ENCODE results near the gene ADRA2C.

ADRA2C gene

DNA sequence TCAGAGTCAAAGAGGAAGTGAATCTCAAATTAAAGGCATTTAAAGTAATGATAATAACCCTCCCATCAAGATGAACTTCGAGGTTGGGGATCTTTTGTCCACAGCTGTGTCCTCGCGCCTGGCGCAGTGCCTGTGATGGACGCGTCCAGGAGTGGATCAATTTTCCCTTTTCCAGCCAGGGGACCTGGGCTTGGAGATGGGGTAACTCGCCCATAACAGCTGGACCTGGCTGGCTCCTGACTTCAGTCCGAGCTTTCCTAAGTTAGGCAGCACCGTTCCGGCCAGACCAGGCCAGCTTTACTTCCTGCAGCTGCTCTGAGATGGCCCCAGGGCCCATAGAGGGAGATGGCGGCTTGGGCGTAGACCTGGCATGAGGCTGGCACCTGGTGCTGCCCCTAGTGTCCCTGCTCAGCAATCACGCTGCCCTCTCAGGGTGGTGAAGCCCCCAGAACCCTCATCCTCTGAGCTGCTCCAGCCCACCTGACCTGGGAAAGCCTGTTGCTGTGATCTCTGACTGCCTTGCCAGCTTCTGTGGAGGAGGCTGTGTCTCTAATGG, 23.9 kb downstream of the ADRA2C start:
- Histone ChIP-seq H3K4me3 (no peak overlapping the region), H3K27ac (no peak overlapping the region)
- TF ChIP-seq, protein P1, sequence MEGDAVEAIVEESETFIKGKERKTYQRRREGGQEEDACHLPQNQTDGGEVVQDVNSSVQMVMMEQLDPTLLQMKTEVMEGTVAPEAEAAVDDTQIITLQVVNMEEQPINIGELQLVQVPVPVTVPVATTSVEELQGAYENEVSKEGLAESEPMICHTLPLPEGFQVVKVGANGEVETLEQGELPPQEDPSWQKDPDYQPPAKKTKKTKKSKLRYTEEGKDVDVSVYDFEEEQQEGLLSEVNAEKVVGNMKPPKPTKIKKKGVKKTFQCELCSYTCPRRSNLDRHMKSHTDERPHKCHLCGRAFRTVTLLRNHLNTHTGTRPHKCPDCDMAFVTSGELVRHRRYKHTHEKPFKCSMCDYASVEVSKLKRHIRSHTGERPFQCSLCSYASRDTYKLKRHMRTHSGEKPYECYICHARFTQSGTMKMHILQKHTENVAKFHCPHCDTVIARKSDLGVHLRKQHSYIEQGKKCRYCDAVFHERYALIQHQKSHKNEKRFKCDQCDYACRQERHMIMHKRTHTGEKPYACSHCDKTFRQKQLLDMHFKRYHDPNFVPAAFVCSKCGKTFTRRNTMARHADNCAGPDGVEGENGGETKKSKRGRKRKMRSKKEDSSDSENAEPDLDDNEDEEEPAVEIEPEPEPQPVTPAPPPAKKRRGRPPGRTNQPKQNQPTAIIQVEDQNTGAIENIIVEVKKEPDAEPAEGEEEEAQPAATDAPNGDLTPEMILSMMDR (IDR thresholded peaks at IDR 0.05) = no peak
- DNase-seq (ENCODE audit: low spot score) = no peak

DNA sequence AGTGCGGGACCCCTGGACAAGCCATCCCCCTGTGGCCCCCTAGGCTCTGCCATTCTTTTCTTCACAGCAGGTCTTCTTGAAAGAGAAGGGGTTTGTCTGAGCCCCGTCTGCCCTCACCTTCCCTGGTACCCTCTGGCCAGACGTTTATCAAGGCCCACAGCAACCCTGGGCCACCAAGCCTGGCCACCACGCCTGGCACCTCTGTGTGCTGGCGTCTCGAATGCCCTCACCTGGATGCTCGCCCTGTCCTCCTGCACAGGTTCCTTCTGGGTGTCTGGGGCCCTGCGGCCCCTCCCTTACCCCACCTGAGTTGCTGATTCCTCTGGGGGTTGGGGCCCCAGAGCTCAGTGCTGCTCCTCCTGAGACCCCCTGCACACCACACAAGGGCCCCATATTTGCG, 25.1 kb downstream of the ADRA2C start:
- TF ChIP-seq, protein P1 (IDR thresholded peaks at IDR 0.05) = no peak
- no peak for DNase-seq (ENCODE audit: low spot score)

DNA sequence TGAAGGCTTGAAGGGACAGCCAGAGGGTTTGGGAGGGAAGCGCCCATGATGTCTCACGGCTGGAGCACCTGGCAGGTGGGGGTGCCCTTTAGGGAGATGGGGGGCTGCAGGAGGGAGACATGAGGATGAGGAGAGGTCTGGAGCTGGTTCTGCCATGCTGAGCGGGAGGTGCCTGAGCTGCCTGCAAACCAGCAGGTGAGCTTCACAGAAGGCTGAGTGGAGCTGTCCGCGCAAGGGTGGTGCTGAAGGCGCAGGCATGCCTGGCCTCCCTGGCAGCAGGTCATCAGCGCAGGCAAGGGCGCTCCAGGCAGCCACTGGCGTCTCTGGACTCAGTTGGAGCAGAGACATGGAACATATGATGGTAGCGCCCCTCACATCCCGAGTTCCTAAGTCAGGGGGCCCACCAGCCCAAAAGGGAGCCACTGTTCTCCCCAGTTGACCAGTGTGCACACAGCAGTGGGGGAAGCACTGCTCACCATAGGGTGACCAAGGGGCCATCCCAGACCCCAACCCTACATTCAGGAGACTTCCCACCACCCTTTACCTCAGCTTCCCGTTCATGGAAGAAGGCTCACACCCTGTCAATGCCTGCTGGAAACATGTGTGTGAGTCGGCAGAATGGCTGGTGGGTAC, 25.8 kb downstream of the ADRA2C start:
- no peak for DNase-seq (ENCODE audit: low spot score)
- TF ChIP-seq, protein P1 (IDR thresholded peaks at IDR 0.05) = no peak
- Histone ChIP-seq H3K27ac (no peak overlapping the region), H3K4me3 (no peak overlapping the region)

More for the DNA sequence above, 25.1 kb downstream of the ADRA2C start:
- no peak overlapping the region for H3K27ac ChIP-seq
- H3K4me3 ChIP-seq = no peak overlapping the region

DNA sequence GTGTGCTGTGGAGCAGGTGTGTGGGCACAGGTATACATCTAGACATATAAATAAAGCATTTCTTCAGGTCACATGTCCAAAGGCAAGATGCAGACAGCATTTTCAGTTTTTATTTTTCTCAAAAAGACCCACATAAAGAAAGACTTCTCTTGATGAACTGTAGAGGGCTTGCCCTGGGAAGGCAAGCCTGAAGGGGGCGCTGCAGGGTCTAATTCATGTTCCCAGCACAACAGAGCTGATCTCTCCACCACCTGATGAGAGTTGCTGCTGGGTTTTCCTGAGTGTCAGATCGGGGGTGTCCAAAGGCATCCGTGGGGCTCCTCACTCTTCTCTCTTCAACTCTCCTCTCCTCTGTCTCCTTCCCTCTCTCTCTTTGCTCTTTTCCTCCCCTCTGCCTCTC, 26.6 kb downstream of the ADRA2C start:
- no peak overlapping the region for H3K27ac ChIP-seq
- no peak for DNase-seq (ENCODE audit: low spot score)
- TF ChIP-seq, protein P1 (IDR thresholded peaks at IDR 0.05) = no peak
- no peak overlapping the region for H3K4me3 ChIP-seq

DNA sequence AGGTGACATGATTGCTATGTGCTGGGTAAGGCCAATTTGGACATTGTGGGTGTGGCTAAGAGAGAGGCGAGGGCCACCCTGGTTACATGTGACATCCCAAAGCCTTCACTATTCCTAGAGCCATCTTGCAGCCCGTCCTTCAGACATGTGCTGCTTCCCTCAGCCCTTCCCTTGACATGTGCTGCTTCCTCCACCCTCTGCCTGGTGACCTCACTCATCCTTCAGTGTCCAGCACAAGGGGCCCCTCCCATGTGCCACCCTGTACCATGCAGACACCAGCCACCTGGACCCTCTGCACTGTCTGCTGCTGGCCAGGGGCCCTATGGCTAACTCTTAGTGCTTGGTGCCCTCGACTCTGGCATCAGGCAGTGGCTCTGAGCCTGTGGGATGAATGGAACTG, 27.4 kb downstream of the ADRA2C start:
- Histone ChIP-seq H3K4me3 (no peak overlapping the region), H3K27ac (no peak overlapping the region)
- DNase-seq (ENCODE audit: low spot score) = no peak
- TF ChIP-seq, protein P1 (IDR thresholded peaks at IDR 0.05) = no peak

DNA sequence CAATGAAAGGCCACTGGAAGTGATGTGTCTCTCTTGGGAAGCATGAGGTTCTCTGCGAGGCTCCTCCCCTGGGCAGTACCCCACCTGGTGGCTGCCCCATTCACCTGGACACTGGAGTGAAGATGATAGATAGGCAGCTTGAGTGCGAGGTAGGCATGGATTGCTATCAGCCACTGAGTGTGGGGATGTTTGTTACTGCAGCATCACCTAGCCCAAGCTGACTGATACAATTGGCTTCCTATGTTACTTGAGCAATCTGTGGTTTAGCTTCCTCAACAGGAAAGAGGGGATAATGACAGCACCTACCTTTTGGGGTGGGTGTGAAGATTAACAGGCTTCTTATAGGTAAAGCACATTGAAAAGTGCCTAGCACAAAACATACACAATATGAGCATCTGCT, 30.8 kb downstream of the ADRA2C start:
- TF ChIP-seq, protein P1 (IDR thresholded peaks at IDR 0.05) = no peak
- H3K4me3 ChIP-seq = no peak overlapping the region
- no peak for DNase-seq (ENCODE audit: low spot score)
- no peak overlapping the region for H3K27ac ChIP-seq
